ENCODE data around the gene PRTFDC1. TPM values are rescaled to one million over a fixed set of nuclear protein-coding genes. Genes with fewer than 3 reads are reported as not detected.

Gene PRTFDC1
- total RNA-seq, 2 donors from 2014 or later = 0.80 to 2.0 TPM

- no peak overlapping the region for H3K27ac ChIP-seq
- 93% methylated on average over 2 of the region's 2 CpGs for WGBS
- H3K27me3 ChIP-seq (replicated peaks; ENCODE audit: insufficient read depth) = no peaks in the 10 kb centered on the region
- no peaks in the 10 kb centered on the region for H3K9me3 ChIP-seq
- TF ChIP-seq POLR2AphosphoS5 (IDR thresholded peaks at IDR 0.05) (no peak), POLR2A (IDR thresholded peaks at IDR 0.05) (no peak), CTCF (IDR thresholded peaks at IDR 0.05) (no peak)
- DNase-seq (ENCODE audit: low spot score) = no peak
- intact Hi-C loops (cut with DNase I) = no loop called here
- no peak overlapping the region for H3K4me3 ChIP-seq
- H3K36me3 ChIP-seq = no peaks in the 10 kb centered on the region
- no peaks in the 10 kb centered on the region for H3K4me1 ChIP-seq (replicated peaks)
Measured at GRCh38 chr10:24802378-24802777, 150.0 kb downstream of the PRTFDC1 start.

GRCh38 chr10:24800861-24801260, 151.5 kb downstream of the PRTFDC1 start:
- WGBS = 89% methylated on average over 6 of the region's 6 CpGs
- no peaks in the 10 kb centered on the region for H3K4me1 ChIP-seq (replicated peaks)
- no peak overlapping the region for H3K4me3 ChIP-seq
- H3K27me3 ChIP-seq (replicated peaks; ENCODE audit: insufficient read depth) = no peaks in the 10 kb centered on the region
- no peaks in the 10 kb centered on the region for H3K9me3 ChIP-seq
- H3K27ac ChIP-seq = no peak overlapping the region
- DNase-seq (ENCODE audit: low spot score) = no peak
- no peak for TF ChIP-seq POLR2AphosphoS5 (IDR thresholded peaks at IDR 0.05)
- no peak for TF ChIP-seq CTCF (IDR thresholded peaks at IDR 0.05)
- no peak for TF ChIP-seq POLR2A (IDR thresholded peaks at IDR 0.05)
- H3K36me3 ChIP-seq = no peaks in the 10 kb centered on the region
- intact Hi-C loops (cut with DNase I) = no loop called here

Small RNAs within 50 kb of the gene (small RNA-seq; reads per million reads assigned to genes)
- 0 reads per million in 2 donors for gene AL512598.1
- gene RN7SKP241 = 0 reads per million in 2 donors

Other genes starting within 250 kb of the PRTFDC1 start
- 10 to 100 TPM; 42.3 to 44.3 TPM for gene ARHGAP21, start 228.7 kb downstream of the PRTFDC1 start, total RNA-seq
- gene ENKUR, start 63.6 kb upstream of the PRTFDC1 start, total RNA-seq = under 1 TPM in 1 of 2 donors, not detected in 1; 0.62 TPM
- gene THNSL1, start 64.0 kb upstream of the PRTFDC1 start, total RNA-seq = 1 to 10 TPM; 2.4 to 4.3 TPM
- 1 to 10 TPM in 1 of 2 donors, under 1 TPM in 1; 0.36 to 1.5 TPM for gene GPR158, start 222.4 kb upstream of the PRTFDC1 start, total RNA-seq